ENCODE data around the gene MARK1. TPM values are rescaled to one million over a fixed set of nuclear protein-coding genes. Genes with fewer than 3 reads are reported as not detected.

Gene MARK1
- total RNA-seq, 6 experiments from 2014 or later, result 0.06 to 0.53 (median 0.24) TPM

- Histone ChIP-seq H3K27ac (no peak overlapping the region), H3K4me1 (peaks cover 0 to 28% (median 12%) of the 10 kb centered on the region in 4 donors), H3K36me3 (no peaks in the 10 kb centered on the region), H3K27me3 (no peaks in the 10 kb centered on the region), H3K4me3 (no peak overlapping the region), H3K9me3 (no peaks in the 10 kb centered on the region)
- intact Hi-C loops (cut with DNase I), result no loop called here
- no peak for DNase-seq
- WGBS (ENCODE audit: insufficient coverage, low coverage, low lambda C conversion rate, missing lambda C conversion rate), result 83% methylated on average over 9 of the region's 9 CpGs
- no peak for ATAC-seq
- TF ChIP-seq CTCF (IDR thresholded peaks at IDR 0.05) (no peak), POLR2A (IDR thresholded peaks at IDR 0.05) (no peak)
These were observed 178.5 kb downstream of the MARK1 start for GRCh38 chr1:220706480-220706879.

- no peak for DNase-seq
- no peak overlapping the region for H3K27ac ChIP-seq
- intact Hi-C loops (cut with DNase I), result no loop called here
- H3K36me3 ChIP-seq, result no peaks in the 10 kb centered on the region
- H3K4me3 ChIP-seq, result no peak overlapping the region
- peaks cover 0 to 28% (median 12%) of the 10 kb centered on the region in 4 donors for H3K4me1 ChIP-seq
- no peaks in the 10 kb centered on the region for H3K27me3 ChIP-seq
- WGBS (ENCODE audit: insufficient coverage, low coverage, low lambda C conversion rate, missing lambda C conversion rate), result 94% methylated on average over 2 of the region's 10 CpGs
- H3K9me3 ChIP-seq, result no peaks in the 10 kb centered on the region
- ATAC-seq, result no peak
- no peak for TF ChIP-seq CTCF (IDR thresholded peaks at IDR 0.05)
- TF ChIP-seq POLR2A (IDR thresholded peaks at IDR 0.05), result no peak
These were observed 179.2 kb downstream of the MARK1 start for GRCh38 chr1:220707160-220707559.

- Histone ChIP-seq H3K27me3 (no peaks in the 10 kb centered on the region), H3K4me3 (no peak overlapping the region), H3K4me1 (peaks cover 0 to 23% (median 10%) of the 10 kb centered on the region in 4 donors), H3K9me3 (no peaks in the 10 kb centered on the region), H3K27ac (no peak overlapping the region), H3K36me3 (no peaks in the 10 kb centered on the region)
- ATAC-seq, result no peak
- WGBS (ENCODE audit: insufficient coverage, low coverage, low lambda C conversion rate, missing lambda C conversion rate), result 94% methylated on average over 3 of the region's 4 CpGs
- DNase-seq, result no peak
- intact Hi-C loops (cut with DNase I), result no loop called here
- TF ChIP-seq CTCF (IDR thresholded peaks at IDR 0.05), result no peak
These were observed 180.3 kb downstream of the MARK1 start for GRCh38 chr1:220708244-220708643.

GRCh38 chr1:220708936-220709801 lies 181.2 kb downstream of the MARK1 start:
- Histone ChIP-seq H3K9me3 (no peaks in the 10 kb centered on the region), H3K27ac (peak overlapping the region in 2 of 3 donors; percentile 31 to 52), H3K4me1 (peaks cover 0 to 23% (median 10%) of the 10 kb centered on the region in 4 donors), H3K36me3 (no peaks in the 10 kb centered on the region), H3K27me3 (no peaks in the 10 kb centered on the region), H3K4me3 (no peak overlapping the region)
- DNase-seq (no peak), ATAC-seq (peak; percentile 79 to 87 (median 82))
- WGBS (ENCODE audit: insufficient coverage, low coverage, low lambda C conversion rate, missing lambda C conversion rate), result 37% methylated on average over 7 of the region's 9 CpGs
- intact Hi-C loops (cut with DNase I), result no loop called here
- no peak for TF ChIP-seq CTCF (IDR thresholded peaks at IDR 0.05)
- no peak for TF ChIP-seq POLR2A (IDR thresholded peaks at IDR 0.05)

Measured in right lobe of liver (tissue), 6 donors.